GM19328 (cell line): ENCODE data around the gene CABP4.

Experiments used
- ATAC-seq: cut with Tn5 transposase; IDR thresholded peaks from one replicate; pipeline ENCODE4 v1.9.1; 2021; ENCODE audit warnings: mild to moderate bottlenecking, moderate library complexity; ENCODE audit not compliant: unreplicated experiment

The CABP4 gene

GRCh38 chr11:67507242-67507863, 52.2 kb downstream of the CABP4 start:
- no peak for ATAC-seq

DNA sequence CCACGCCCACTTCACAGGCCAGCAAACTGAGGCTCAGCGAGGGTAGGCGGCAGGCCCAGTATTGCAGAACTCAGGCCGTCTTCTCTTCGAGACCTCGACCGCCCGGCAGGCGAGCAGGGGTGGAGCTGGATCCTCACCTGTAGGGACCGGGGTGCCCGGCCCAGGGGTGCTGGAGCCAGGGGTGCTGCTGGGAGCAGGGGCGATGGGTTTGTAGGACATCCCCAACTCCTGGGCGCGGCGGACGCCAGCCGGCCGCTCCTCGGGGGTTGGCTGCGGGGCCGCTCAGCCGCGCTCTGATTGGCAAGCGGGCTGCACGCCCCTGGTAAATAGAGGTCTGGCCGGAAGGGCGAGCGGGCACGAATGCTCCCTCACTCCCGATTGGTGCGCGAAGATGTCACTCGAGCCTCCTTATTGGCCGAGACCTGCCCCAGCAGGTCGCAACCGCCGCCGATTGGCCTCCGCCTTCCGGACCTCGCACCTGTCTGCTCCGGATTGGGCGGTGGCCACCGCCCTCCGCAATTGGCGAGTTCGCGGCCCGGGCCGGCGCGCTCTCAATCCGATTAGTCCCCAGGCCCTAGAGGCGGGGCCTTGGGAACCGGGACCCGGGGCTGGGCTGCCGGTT, 52.8 kb downstream of the CABP4 start, which contains the start of gene CDK2AP2:
Gene CDK2AP2 (minus strand): TSS at position 299 of the 622 bp plus-strand sequence. CDS start 80 bp downstream, at position 219.
- peak; percentile 78 for ATAC-seq

DNA sequence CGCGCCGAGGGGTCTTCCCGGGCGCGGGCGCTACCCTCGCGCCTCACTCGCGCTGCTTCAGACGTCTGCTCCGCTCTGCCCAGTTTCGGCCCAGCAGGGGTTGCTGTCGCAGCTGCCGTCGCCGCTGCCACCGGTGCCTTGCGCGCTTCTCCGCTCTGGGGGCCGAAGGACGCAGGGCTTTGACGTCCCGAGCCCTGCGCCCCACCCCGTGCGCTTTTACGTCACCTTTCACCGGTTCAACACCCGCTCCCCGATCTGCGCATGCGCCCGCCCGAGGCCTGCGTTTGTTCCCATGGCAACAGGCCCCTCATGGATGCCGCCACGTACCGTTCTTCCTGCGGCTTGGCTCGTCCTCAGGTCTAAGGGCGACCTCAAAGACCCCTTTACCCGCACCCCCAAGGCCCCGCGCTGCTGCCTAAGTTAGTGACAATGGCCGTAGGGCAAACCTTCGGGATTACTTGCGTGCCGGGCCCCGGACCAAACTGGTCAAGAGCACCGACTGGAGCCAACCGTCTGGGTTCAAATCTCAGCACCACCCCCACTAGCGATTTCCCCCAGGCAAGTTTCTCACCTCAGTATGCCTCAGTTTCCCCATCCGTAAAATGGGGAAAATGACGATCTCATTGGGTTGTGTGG, 53.5 kb downstream of the CABP4 start:
- ATAC-seq: peak; percentile 35

DNA sequence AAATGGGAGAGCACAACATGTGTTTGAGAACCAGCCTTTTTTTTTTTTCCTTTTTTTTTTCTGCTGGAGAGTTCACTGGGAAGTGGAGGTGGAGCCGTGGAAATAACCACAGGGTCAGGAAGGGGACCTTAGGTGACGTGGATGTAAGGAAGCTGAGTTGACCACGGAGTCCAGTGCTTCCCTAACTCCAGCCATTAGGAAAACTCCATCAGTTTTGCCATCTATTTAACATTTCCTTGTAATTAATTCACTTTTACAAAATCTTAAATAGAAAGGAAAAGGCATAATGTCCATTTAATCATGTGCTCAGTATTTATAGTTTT, 54.8 kb downstream of the CABP4 start:
- no peak for ATAC-seq
